ENCODE measurements around the gene TARP.

The TARP gene

GRCh38 chr7:38311329-38311937 lies 38.0 kb upstream of the TARP start:
- Mint-ChIP-seq H3K36me3 (ENCODE audit: insufficient read depth) (peaks cover 9% of the 10 kb centered on the region), H3K4me3 (peak overlapping the region; percentile 70 to 78), H3K27ac (peak overlapping the region in 1 of 2 donors; percentile 74), H3K9me3 (no peaks in the 10 kb centered on the region), H3K27me3 (no peaks in the 10 kb centered on the region), H3K4me1 (ENCODE audit: low read depth in 2 of 2) (peaks cover 3 to 6% of the 10 kb centered on the region in 2 donors)
- DNase-seq (no peak), ATAC-seq (replicated peaks) (no peak)

GRCh38 chr7:38310591-38311101 lies 37.2 kb upstream of the TARP start:
- Mint-ChIP-seq H3K4me3 (peak overlapping the region; percentile 70 to 78), H3K27me3 (no peaks in the 10 kb centered on the region), H3K4me1 (ENCODE audit: low read depth in 2 of 2) (peaks cover 3 to 6% of the 10 kb centered on the region in 2 donors), H3K36me3 (ENCODE audit: insufficient read depth) (peaks cover 10% of the 10 kb centered on the region), H3K27ac (peak overlapping the region; percentile 74 to 90), H3K9me3 (no peaks in the 10 kb centered on the region)
- no peak for DNase-seq
- no peak for ATAC-seq (replicated peaks)

- Mint-ChIP-seq H3K4me1 (ENCODE audit: low read depth in 2 of 2) (peaks cover 3 to 6% of the 10 kb centered on the region in 2 donors), H3K9me3 (no peaks in the 10 kb centered on the region), H3K27ac (peak overlapping the region; percentile 74 to 90), H3K27me3 (no peaks in the 10 kb centered on the region), H3K4me3 (peak overlapping the region; percentile 60 to 78), H3K36me3 (ENCODE audit: insufficient read depth) (peaks cover 19% of the 10 kb centered on the region)
- DNase-seq, result no peak
- ATAC-seq (replicated peaks), result peak; percentile 54
Observed at GRCh38 chr7:38309555-38309954, 36.1 kb upstream of the TARP start.

- Mint-ChIP-seq H3K4me3 (no peak overlapping the region), H3K36me3 (ENCODE audit: insufficient read depth) (peaks cover 24% of the 10 kb centered on the region), H3K9me3 (no peaks in the 10 kb centered on the region), H3K4me1 (ENCODE audit: low read depth in 2 of 2) (peaks cover 3 to 6% of the 10 kb centered on the region in 2 donors), H3K27me3 (no peaks in the 10 kb centered on the region), H3K27ac (no peak overlapping the region)
- ATAC-seq (replicated peaks) (no peak), DNase-seq (no peak)
Observed at GRCh38 chr7:38308140-38308539, 34.7 kb upstream of the TARP start.

GRCh38 chr7:38307640-38308039 lies 34.2 kb upstream of the TARP start:
- H3K9me3 Mint-ChIP-seq, result no peaks in the 10 kb centered on the region
- ATAC-seq (replicated peaks), result no peak
- no peak overlapping the region for H3K4me3 Mint-ChIP-seq
- H3K27me3 Mint-ChIP-seq, result no peaks in the 10 kb centered on the region
- H3K4me1 Mint-ChIP-seq (ENCODE audit: low read depth in 2 of 2), result peaks cover 3 to 6% of the 10 kb centered on the region in 2 donors
- peaks cover 25% of the 10 kb centered on the region for H3K36me3 Mint-ChIP-seq (ENCODE audit: insufficient read depth)
- DNase-seq, result no peak
- no peak overlapping the region for H3K27ac Mint-ChIP-seq

GRCh38 chr7:38306914-38307313 lies 33.5 kb upstream of the TARP start:
- Mint-ChIP-seq H3K4me1 (ENCODE audit: low read depth in 2 of 2) (peaks cover 3 to 6% of the 10 kb centered on the region in 2 donors), H3K9me3 (no peaks in the 10 kb centered on the region), H3K36me3 (ENCODE audit: insufficient read depth) (peaks cover 27% of the 10 kb centered on the region), H3K27ac (peak overlapping the region; percentile 68 to 80), H3K27me3 (no peaks in the 10 kb centered on the region), H3K4me3 (peak overlapping the region; percentile 62 to 85)
- DNase-seq (peak in 1 of 3 experiments; percentile 20), ATAC-seq (replicated peaks) (peak; percentile 68)

- H3K4me3 Mint-ChIP-seq, result peak overlapping the region; percentile 62 to 85
- ATAC-seq (replicated peaks), result peak; percentile 18
- H3K27me3 Mint-ChIP-seq, result no peaks in the 10 kb centered on the region
- peaks cover 27% of the 10 kb centered on the region for H3K36me3 Mint-ChIP-seq (ENCODE audit: insufficient read depth)
- DNase-seq, result no peak
- peak overlapping the region in 1 of 2 donors; percentile 90 for H3K27ac Mint-ChIP-seq
- H3K9me3 Mint-ChIP-seq, result no peaks in the 10 kb centered on the region
- peaks cover 3 to 6% of the 10 kb centered on the region in 2 donors for H3K4me1 Mint-ChIP-seq (ENCODE audit: low read depth in 2 of 2)
Observed at GRCh38 chr7:38306171-38306570, 32.7 kb upstream of the TARP start.

- H3K4me3 Mint-ChIP-seq, result peak overlapping the region; percentile 85 to 87
Observed at GRCh38 chr7:38303866-38304265, 30.4 kb upstream of the TARP start.

GRCh38 chr7:38300175-38300574 lies 26.7 kb upstream of the TARP start:
- Mint-ChIP-seq H3K9me3 (no peaks in the 10 kb centered on the region), H3K36me3 (ENCODE audit: insufficient read depth) (peaks cover 18% of the 10 kb centered on the region), H3K27me3 (no peaks in the 10 kb centered on the region), H3K27ac (peak overlapping the region; percentile 31 to 68), H3K4me1 (ENCODE audit: low read depth in 2 of 2) (no peaks in the 10 kb centered on the region), H3K4me3 (peak overlapping the region; percentile 74 to 85)
- ATAC-seq (replicated peaks), result peak; percentile 63
- no peak for DNase-seq

More at GRCh38 chr7:38303866-38304265, 30.4 kb upstream of the TARP start:
- no peak for DNase-seq
- peaks cover 2 to 6% of the 10 kb centered on the region in 2 donors for H3K4me1 Mint-ChIP-seq (ENCODE audit: low read depth in 2 of 2)
- no peaks in the 10 kb centered on the region for H3K27me3 Mint-ChIP-seq
- peaks cover 31% of the 10 kb centered on the region for H3K36me3 Mint-ChIP-seq (ENCODE audit: insufficient read depth)
- H3K27ac Mint-ChIP-seq, result peak overlapping the region; percentile 89 to 90
- no peaks in the 10 kb centered on the region for H3K9me3 Mint-ChIP-seq
- ATAC-seq (replicated peaks), result peak; percentile 16

GRCh38 chr7:38299275-38299931 lies 26.0 kb upstream of the TARP start:
- Mint-ChIP-seq H3K27me3 (no peaks in the 10 kb centered on the region), H3K36me3 (ENCODE audit: insufficient read depth) (peaks cover 10% of the 10 kb centered on the region), H3K4me3 (peak overlapping the region; percentile 74 to 85), H3K9me3 (no peaks in the 10 kb centered on the region), H3K27ac (peak overlapping the region; percentile 68 to 73), H3K4me1 (ENCODE audit: low read depth in 2 of 2) (no peaks in the 10 kb centered on the region)
- ATAC-seq (replicated peaks) (peak; percentile 52), DNase-seq (no peak)

GRCh38 chr7:38296059-38296857 lies 22.8 kb upstream of the TARP start:
- ATAC-seq (replicated peaks) (no peak), DNase-seq (no peak)
- no peaks in the 10 kb centered on the region for H3K4me1 Mint-ChIP-seq (ENCODE audit: low read depth in 2 of 2)
- H3K36me3 Mint-ChIP-seq (ENCODE audit: insufficient read depth), result peaks cover 4% of the 10 kb centered on the region
- no peaks in the 10 kb centered on the region for H3K27me3 Mint-ChIP-seq
- no peak overlapping the region for H3K4me3 Mint-ChIP-seq
- no peaks in the 10 kb centered on the region for H3K9me3 Mint-ChIP-seq
- no peak overlapping the region for H3K27ac Mint-ChIP-seq

- DNase-seq (no peak), ATAC-seq (replicated peaks) (peak; percentile 36)
- Mint-ChIP-seq H3K9me3 (no peaks in the 10 kb centered on the region), H3K36me3 (ENCODE audit: insufficient read depth) (peaks cover 2% of the 10 kb centered on the region), H3K27ac (no peak overlapping the region), H3K4me3 (no peak overlapping the region), H3K27me3 (no peaks in the 10 kb centered on the region), H3K4me1 (ENCODE audit: low read depth in 2 of 2) (no peaks in the 10 kb centered on the region)
Observed at GRCh38 chr7:38294926-38295325, 21.5 kb upstream of the TARP start.

- no peak overlapping the region for H3K27ac Mint-ChIP-seq
- no peak overlapping the region for H3K4me3 Mint-ChIP-seq
- DNase-seq (no peak), ATAC-seq (replicated peaks) (no peak)
- H3K4me1 Mint-ChIP-seq (ENCODE audit: low read depth in 2 of 2), result no peaks in the 10 kb centered on the region
- H3K36me3 Mint-ChIP-seq (ENCODE audit: insufficient read depth), result no peaks in the 10 kb centered on the region
- no peaks in the 10 kb centered on the region for H3K9me3 Mint-ChIP-seq
- no peaks in the 10 kb centered on the region for H3K27me3 Mint-ChIP-seq
Observed at GRCh38 chr7:38292442-38292841, 19.0 kb upstream of the TARP start.

All from effector memory CD8-positive, alpha-beta T cell (primary cell).